ENCODE results near the gene OSBPL6. TPM values are rescaled to one million over a fixed set of nuclear protein-coding genes. Genes with fewer than 3 reads are reported as not detected.
"Not testable (repeated sequence)": the region's sequence is repeated elsewhere in the genome, so short reads cannot be mapped to it uniquely, and the experiment has no call there.

Gene OSBPL6
- total RNA-seq, 6 experiments from 2014 or later = 2.4 to 7.5 (median 3.3) TPM

DNA sequence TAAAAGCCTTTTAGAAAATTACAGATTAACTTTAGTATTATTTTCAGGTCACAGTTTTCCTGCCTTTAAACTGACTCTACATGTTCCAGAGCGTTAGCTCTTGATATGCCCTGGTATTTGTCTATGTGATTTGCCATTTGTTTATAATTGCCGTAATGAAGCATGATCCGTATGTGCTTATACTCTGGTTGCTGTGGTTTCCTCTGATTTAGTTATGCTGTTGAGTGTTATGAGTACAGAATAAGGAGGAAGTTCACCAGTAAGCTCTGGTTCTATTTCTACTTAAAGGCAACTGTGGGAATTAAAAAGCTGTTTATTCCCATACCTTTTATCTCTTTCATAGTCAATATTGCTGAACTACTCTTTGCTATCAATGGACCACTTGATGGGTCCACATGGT is 123.5 kb downstream of the OSBPL6 start:
- H3K27me3 Mint-ChIP-seq (ENCODE audit: insufficient read depth) = no peaks in the 10 kb centered on the region
- no peaks in the 10 kb centered on the region for H3K36me3 Mint-ChIP-seq (ENCODE audit: low read depth)
- H3K9me3 Mint-ChIP-seq = no peaks in the 10 kb centered on the region
- H3K4me1 Mint-ChIP-seq (ENCODE audit: low read depth) = no peaks in the 10 kb centered on the region
- H3K4me3 Mint-ChIP-seq = no peak overlapping the region
- H3K27ac Mint-ChIP-seq = no peak overlapping the region
- DNase-seq = no peak
- TF ChIP-seq, protein P1, sequence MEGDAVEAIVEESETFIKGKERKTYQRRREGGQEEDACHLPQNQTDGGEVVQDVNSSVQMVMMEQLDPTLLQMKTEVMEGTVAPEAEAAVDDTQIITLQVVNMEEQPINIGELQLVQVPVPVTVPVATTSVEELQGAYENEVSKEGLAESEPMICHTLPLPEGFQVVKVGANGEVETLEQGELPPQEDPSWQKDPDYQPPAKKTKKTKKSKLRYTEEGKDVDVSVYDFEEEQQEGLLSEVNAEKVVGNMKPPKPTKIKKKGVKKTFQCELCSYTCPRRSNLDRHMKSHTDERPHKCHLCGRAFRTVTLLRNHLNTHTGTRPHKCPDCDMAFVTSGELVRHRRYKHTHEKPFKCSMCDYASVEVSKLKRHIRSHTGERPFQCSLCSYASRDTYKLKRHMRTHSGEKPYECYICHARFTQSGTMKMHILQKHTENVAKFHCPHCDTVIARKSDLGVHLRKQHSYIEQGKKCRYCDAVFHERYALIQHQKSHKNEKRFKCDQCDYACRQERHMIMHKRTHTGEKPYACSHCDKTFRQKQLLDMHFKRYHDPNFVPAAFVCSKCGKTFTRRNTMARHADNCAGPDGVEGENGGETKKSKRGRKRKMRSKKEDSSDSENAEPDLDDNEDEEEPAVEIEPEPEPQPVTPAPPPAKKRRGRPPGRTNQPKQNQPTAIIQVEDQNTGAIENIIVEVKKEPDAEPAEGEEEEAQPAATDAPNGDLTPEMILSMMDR (IDR thresholded peaks at IDR 0.05) = no peak

DNA sequence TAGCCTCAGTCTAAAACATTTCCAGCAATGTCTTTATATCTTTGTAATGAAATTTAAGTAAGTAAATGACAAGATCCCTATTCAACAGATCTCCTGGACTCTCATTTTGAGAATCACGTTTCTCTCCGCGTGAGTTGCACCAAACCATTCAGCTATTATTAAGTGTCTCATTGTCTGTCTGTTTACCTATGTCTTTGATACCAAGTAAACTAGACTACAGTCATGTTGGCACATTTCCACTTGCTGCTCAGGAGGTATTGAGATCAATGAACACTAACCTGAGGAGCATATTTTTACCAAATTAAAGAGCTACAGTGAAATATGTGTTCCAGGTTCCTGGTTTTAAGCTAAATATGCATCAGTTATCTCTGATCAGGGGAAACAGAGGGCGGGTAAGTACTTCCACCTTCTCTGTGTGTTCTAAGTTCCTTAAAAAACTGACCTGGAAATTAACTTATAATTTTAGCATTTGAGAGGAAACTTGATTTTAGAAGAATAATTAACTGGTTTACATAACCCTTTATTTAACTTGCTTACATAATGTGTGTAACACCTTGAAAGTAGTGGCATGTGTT is 125.8 kb downstream of the OSBPL6 start:
- DNase-seq = no peak
- no peaks in the 10 kb centered on the region for H3K27me3 Mint-ChIP-seq (ENCODE audit: insufficient read depth)

DNA sequence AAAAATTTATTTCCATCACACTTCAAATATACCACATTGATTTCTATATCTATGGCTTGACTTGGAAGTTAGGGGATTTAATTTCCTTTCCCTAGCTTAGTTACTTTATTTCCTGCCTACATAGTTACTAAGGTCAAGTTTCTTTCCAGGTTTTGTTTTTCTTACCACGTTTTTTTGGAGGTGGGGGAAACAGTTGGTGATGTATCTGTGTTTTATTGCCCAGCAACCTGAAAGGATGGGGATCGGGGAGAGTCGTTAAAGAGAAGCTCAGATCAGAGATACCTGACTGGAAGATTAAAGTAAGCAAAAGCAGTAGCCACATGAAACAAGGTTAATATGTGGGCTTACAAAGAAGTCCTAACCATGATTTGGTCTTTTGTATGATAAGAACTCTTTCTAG is 127.8 kb downstream of the OSBPL6 start:
- Mint-ChIP-seq H3K4me3 (no peak overlapping the region), H3K9me3 (no peaks in the 10 kb centered on the region), H3K36me3 (ENCODE audit: low read depth) (no peaks in the 10 kb centered on the region), H3K27ac (no peak overlapping the region), H3K27me3 (ENCODE audit: insufficient read depth) (no peaks in the 10 kb centered on the region), H3K4me1 (ENCODE audit: low read depth) (no peaks in the 10 kb centered on the region)
- no peak for DNase-seq
- TF ChIP-seq, protein P1 (IDR thresholded peaks at IDR 0.05) = no peak

More for the DNA sequence above, 125.8 kb downstream of the OSBPL6 start:
- no peaks in the 10 kb centered on the region for H3K4me1 Mint-ChIP-seq (ENCODE audit: low read depth)
- H3K9me3 Mint-ChIP-seq = no peaks in the 10 kb centered on the region
- TF ChIP-seq, protein P1 (IDR thresholded peaks at IDR 0.05) = no peak
- no peak overlapping the region for H3K27ac Mint-ChIP-seq
- H3K36me3 Mint-ChIP-seq (ENCODE audit: low read depth) = no peaks in the 10 kb centered on the region
- no peak overlapping the region for H3K4me3 Mint-ChIP-seq

- H3K4me1 Mint-ChIP-seq (ENCODE audit: low read depth); H3K27ac Mint-ChIP-seq; H3K9me3 Mint-ChIP-seq; H3K4me3 Mint-ChIP-seq; H3K27me3 Mint-ChIP-seq (ENCODE audit: insufficient read depth); DNase-seq; H3K36me3 Mint-ChIP-seq (ENCODE audit: low read depth): not testable (repeated sequence)
These were observed 129.0 kb downstream of the OSBPL6 start for GRCh38 chr2:178323331-178323730.

DNA sequence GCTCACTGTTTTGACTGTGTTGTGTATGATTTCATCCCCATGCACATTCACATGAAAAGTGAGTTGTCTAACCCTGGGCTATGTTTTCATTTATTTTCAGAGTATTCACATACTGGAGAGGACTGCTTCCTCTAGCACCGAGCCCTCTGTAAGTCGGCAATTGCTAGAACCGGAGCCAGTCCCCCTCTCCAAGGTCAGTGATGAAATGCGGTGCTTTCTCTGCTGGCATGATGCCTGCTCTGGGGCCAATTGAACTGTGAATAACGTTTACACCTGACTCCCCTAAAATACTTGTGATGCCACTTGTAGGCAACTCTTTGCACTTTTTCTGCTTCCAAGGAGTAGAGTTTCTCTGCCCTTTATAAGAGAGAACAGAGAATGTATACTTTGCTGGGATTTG is 129.8 kb downstream of the OSBPL6 start:
- Mint-ChIP-seq H3K4me1 (ENCODE audit: low read depth) (peaks cover 7% of the 10 kb centered on the region; the same call in 1 of the 2 replicates), H3K36me3 (ENCODE audit: low read depth) (no peaks in the 10 kb centered on the region), H3K9me3 (no peaks in the 10 kb centered on the region), H3K27me3 (ENCODE audit: insufficient read depth) (no peaks in the 10 kb centered on the region), H3K4me3 (no peak overlapping the region), H3K27ac (no peak overlapping the region)
- DNase-seq = no peak
- TF ChIP-seq, protein P1 (IDR thresholded peaks at IDR 0.05) = no peak

DNA sequence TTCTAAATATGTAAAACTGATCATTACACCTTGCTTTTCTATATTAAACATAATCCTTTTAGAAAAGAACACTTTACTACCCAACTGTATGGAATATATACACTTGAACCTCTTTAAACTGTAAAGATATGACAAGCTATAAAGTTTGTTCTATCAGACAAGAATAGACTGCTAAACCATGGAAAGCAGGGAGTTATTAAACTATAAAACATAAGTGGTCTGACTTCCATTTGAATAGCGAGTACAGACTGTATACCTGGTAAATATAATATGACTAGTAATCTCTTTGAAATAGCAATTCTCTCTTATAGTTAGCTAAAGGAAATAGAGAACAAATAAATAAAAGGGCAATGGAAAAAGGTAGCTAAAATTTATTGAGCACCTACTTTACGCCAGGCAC is 131.0 kb downstream of the OSBPL6 start:
- TF ChIP-seq, protein P1 (IDR thresholded peaks at IDR 0.05) = no peak
- Mint-ChIP-seq H3K27me3 (ENCODE audit: insufficient read depth) (no peaks in the 10 kb centered on the region), H3K4me3 (no peak overlapping the region), H3K9me3 (no peaks in the 10 kb centered on the region), H3K27ac (no peak overlapping the region), H3K4me1 (ENCODE audit: low read depth) (peaks cover 7% of the 10 kb centered on the region; the same call in 1 of the 2 replicates), H3K36me3 (ENCODE audit: low read depth) (no peaks in the 10 kb centered on the region)
- DNase-seq = no peak
